ENCODE measurements around the gene NEIL3. TPM values are rescaled to one million over a fixed set of nuclear protein-coding genes. Genes with fewer than 3 reads are reported as not detected.

NEIL3 gene
- total RNA-seq, 4 donors from 2014 or later: 1.1 to 3.1 (median 2.1) TPM

DNA sequence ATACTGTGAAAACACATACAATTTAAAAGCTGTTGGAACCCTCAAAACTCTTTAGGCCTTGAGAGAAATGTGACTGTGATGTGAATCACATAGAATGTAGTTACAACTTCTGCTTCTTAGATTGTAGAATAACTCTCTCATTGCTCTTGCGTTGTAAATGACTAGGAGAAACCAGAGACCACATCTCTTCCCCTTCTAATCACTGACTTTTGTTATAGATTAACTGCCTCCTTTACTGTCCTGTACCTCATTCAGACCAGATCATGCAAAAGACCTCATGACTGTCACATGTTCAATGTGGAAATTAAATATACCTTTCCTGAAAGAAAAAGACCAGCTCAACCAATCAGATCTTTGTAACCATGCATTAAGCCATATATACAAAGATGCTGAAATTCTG is 43.2 kb upstream of the NEIL3 start:
- no peak overlapping the region for H3K27ac ChIP-seq
- WGBS: 94% methylated on average over 1 of the region's 1 CpG
- no peak for DNase-seq (ENCODE audit: low spot score in 2 of 2)

DNA sequence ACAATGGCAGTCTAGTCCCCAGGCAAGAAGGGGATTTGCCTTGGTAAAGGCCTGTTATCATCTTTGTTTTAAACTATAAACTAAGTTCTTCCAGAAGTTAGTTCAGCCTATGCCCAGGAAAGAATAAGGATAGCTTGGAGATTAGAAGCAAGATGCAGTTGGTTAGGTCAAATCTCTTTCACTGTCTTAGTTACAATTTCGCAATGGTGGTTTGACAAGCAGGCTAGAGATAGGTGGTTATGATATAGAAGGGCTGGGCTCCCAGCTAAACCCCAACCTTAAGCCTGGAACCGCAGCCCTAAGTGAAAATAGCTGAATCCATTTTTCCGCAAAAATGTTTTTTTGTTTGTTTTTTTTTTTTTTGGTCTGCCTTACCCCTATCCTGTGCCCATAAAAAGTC is 41.8 kb upstream of the NEIL3 start:
- no peaks in the 10 kb centered on the region for H3K36me3 ChIP-seq
- H3K4me3 ChIP-seq: no peak overlapping the region
- H3K9me3 ChIP-seq: no peaks in the 10 kb centered on the region
- WGBS: 63% methylated on average over 3 of the region's 3 CpGs
- no peak for TF ChIP-seq POLR2AphosphoS5 (IDR thresholded peaks at IDR 0.05)
- TF ChIP-seq, protein P1, sequence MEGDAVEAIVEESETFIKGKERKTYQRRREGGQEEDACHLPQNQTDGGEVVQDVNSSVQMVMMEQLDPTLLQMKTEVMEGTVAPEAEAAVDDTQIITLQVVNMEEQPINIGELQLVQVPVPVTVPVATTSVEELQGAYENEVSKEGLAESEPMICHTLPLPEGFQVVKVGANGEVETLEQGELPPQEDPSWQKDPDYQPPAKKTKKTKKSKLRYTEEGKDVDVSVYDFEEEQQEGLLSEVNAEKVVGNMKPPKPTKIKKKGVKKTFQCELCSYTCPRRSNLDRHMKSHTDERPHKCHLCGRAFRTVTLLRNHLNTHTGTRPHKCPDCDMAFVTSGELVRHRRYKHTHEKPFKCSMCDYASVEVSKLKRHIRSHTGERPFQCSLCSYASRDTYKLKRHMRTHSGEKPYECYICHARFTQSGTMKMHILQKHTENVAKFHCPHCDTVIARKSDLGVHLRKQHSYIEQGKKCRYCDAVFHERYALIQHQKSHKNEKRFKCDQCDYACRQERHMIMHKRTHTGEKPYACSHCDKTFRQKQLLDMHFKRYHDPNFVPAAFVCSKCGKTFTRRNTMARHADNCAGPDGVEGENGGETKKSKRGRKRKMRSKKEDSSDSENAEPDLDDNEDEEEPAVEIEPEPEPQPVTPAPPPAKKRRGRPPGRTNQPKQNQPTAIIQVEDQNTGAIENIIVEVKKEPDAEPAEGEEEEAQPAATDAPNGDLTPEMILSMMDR (IDR thresholded peaks at IDR 0.05): no peak
- no peak for TF ChIP-seq POLR2A (IDR thresholded peaks at IDR 0.05)
- TF ChIP-seq EP300 (IDR thresholded peaks at IDR 0.05): no peak
- no peak overlapping the region for H3K27ac ChIP-seq
- H3K27me3 ChIP-seq: no peaks in the 10 kb centered on the region
- DNase-seq (ENCODE audit: low spot score in 2 of 2): no peak
- H3K4me1 ChIP-seq: no peaks in the 10 kb centered on the region

More for the DNA sequence above, 43.2 kb upstream of the NEIL3 start:
- Histone ChIP-seq H3K4me3 (no peak overlapping the region), H3K4me1 (no peaks in the 10 kb centered on the region), H3K9me3 (no peaks in the 10 kb centered on the region), H3K27me3 (no peaks in the 10 kb centered on the region), H3K36me3 (no peaks in the 10 kb centered on the region)
- TF ChIP-seq EP300 (IDR thresholded peaks at IDR 0.05) (no peak), POLR2AphosphoS5 (IDR thresholded peaks at IDR 0.05) (no peak), POLR2A (IDR thresholded peaks at IDR 0.05) (no peak)
- TF ChIP-seq, protein P1 (IDR thresholded peaks at IDR 0.05): no peak

DNA sequence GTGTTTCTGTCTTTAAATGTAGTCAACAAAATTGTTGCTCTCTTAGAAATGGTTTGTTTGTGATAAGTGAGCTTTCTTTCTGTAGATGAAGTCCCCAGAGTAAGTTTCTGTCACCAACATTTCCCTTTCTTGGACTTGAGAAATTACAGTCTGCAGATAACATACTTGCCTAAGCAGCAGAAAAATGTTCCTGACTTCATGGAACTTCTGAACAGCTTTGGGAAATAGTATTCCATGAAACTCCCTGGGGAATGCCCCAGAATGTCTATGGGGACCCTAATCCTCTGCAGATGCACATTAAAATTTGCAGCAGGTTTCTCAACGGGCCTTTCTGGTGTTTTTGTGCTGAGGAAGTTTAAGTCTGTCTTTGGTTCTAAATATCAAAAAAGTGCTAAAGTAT is 38.6 kb upstream of the NEIL3 start:
- TF ChIP-seq, protein P1 (IDR thresholded peaks at IDR 0.05): no peak
- no peak for TF ChIP-seq EP300 (IDR thresholded peaks at IDR 0.05)
- no peak for TF ChIP-seq POLR2A (IDR thresholded peaks at IDR 0.05)
- no peak for TF ChIP-seq POLR2AphosphoS5 (IDR thresholded peaks at IDR 0.05)
- Histone ChIP-seq H3K27ac (no peak overlapping the region), H3K9me3 (no peaks in the 10 kb centered on the region), H3K4me1 (no peaks in the 10 kb centered on the region), H3K4me3 (no peak overlapping the region), H3K36me3 (no peaks in the 10 kb centered on the region), H3K27me3 (no peaks in the 10 kb centered on the region)
- DNase-seq (ENCODE audit: low spot score in 2 of 2): no peak
- WGBS: 38% methylated on average over 1 of the region's 1 CpG

DNA sequence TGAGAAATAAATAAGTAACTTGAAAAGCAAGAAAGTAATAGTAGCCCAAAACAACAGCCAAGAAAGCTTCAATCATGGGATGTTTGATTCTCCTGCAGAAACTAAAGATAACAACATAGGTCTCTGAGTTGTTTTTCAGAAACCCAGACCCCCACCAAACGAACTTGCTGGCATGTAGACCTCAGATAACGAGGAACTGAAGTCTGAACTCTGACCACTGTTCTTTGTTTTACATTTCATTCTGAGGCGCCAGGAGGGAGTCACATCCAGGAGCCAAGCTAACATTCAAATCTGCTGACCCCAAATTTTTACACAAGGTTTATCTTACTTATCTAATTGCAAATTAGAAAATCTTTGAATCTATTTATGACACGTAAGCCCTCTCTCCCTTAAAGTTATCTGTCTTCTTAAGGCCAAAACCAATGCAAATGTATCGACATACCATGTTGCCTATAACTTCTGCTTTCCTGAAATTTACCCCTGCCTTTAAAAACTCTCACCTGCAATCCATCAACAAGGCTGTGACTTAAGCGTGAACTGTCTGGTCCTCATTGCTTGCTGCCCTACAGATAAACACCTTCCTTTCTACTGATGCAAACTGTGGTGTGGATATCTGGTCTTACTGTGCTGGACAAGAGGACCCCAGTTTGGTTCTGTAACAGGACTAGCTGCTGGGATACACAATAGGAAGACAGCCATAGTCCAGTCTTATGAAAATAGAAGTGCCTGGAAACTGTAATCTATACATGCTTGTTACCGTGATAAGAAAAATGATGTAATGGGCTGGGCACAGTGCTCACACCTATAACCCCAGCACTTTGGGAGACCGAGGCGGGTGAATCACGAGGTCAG is 37.5 kb upstream of the NEIL3 start:
- H3K27me3 ChIP-seq: no peaks in the 10 kb centered on the region
- H3K27ac ChIP-seq: no peak overlapping the region
- no peak overlapping the region for H3K4me3 ChIP-seq
- H3K9me3 ChIP-seq: no peaks in the 10 kb centered on the region
- DNase-seq (ENCODE audit: low spot score in 2 of 2): no peak
- TF ChIP-seq EP300 (IDR thresholded peaks at IDR 0.05) (no peak), POLR2A (IDR thresholded peaks at IDR 0.05) (no peak), POLR2AphosphoS5 (IDR thresholded peaks at IDR 0.05) (no peak)
- TF ChIP-seq, protein P1 (IDR thresholded peaks at IDR 0.05): no peak
- no peaks in the 10 kb centered on the region for H3K4me1 ChIP-seq
- no peaks in the 10 kb centered on the region for H3K36me3 ChIP-seq
- WGBS: 90% methylated on average over 10 of the region's 10 CpGs

DNA sequence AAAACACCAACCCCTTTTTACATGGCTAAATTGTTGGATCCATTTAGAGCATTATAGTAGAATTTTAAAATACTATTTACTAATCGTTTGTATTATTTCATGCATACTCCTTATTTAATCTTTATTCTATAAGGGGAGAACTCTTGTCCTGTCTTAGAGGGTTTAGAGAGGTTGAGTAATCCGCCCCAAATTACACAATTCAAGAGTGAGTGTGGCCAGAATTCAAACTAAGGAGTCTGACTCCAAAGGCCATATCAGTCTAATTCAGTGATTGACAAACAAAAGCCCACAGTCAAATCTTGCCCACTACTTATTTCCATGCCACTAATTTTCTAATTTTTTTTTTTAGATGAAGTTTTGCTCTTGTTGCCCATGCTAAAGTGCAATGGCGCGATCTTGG is 33.7 kb upstream of the NEIL3 start:
- DNase-seq (ENCODE audit: low spot score in 2 of 2): no peak
- Histone ChIP-seq H3K36me3 (no peaks in the 10 kb centered on the region), H3K9me3 (peaks cover 3% of the 10 kb centered on the region), H3K4me1 (no peaks in the 10 kb centered on the region), H3K27me3 (no peaks in the 10 kb centered on the region), H3K27ac (no peak overlapping the region), H3K4me3 (no peak overlapping the region)
- WGBS: 73% methylated on average over 4 of the region's 4 CpGs
- TF ChIP-seq POLR2A (IDR thresholded peaks at IDR 0.05) (no peak), POLR2AphosphoS5 (IDR thresholded peaks at IDR 0.05) (no peak), EP300 (IDR thresholded peaks at IDR 0.05) (no peak)
- TF ChIP-seq, protein P1 (IDR thresholded peaks at IDR 0.05): no peak

All from suprapubic skin (tissue), 4 donors.